Neural crest cell (in vitro differentiated cells): ENCODE data around the gene CEND1. TPM values are rescaled to one million over a fixed set of nuclear protein-coding genes. Genes with fewer than 3 reads are reported as not detected.
A peak's percentile ranks its signal among the peaks of the same experiment; 100 is the strongest.

Source experiments
- DNase-seq: peaks from one replicate; pipeline ENCODE4 v3.0.0; 2021; ENCODE audit warnings: low read depth, mixed read lengths, low spot score
- H3K27ac Mint-ChIP-seq: one replicate; pipeline ENCODE4 v1.8.0; 2021; ENCODE audit warnings: mild to moderate bottlenecking, mixed read lengths; ENCODE audit not compliant: unreplicated experiment
- H3K27me3 Mint-ChIP-seq: 2 replicates; pipeline ENCODE4 v1.8.0; 2021; ENCODE audit warnings: low read depth, mild to moderate bottlenecking, mixed read lengths
- H3K36me3 Mint-ChIP-seq: 2 replicates; pipeline ENCODE4 v1.8.0; 2021; ENCODE audit warnings: low read depth, mild to moderate bottlenecking, mixed read lengths
- H3K4me1 Mint-ChIP-seq: 2 replicates; pipeline ENCODE4 v1.8.0; 2021; ENCODE audit warnings: mixed read lengths
- H3K4me3 Mint-ChIP-seq: one replicate; pipeline ENCODE4 v1.8.0; 2021; ENCODE audit warnings: mild to moderate bottlenecking, mixed read lengths
- H3K9me3 Mint-ChIP-seq: 2 replicates; pipeline ENCODE4 v1.8.0; 2021; ENCODE audit warnings: mixed read lengths
- total RNA-seq: library from RNA; stranded (reverse); gene quantifications from 2 replicates; pipeline ENCODE4 v1.2.1, GENCODE V29; 2021
- TF ChIP-seq, protein P1 (sequence below): fragments of 200-600 bp; sonication (generic); conservative IDR thresholded peaks from 2 replicates; pipeline ENCODE4 v1.5.0; 2021; ENCODE audit warnings: antibody characterized with exemption, mild to moderate bottlenecking

CEND1 gene
- total RNA-seq, 1 donor from 2014 or later: 1.2 TPM

DNA sequence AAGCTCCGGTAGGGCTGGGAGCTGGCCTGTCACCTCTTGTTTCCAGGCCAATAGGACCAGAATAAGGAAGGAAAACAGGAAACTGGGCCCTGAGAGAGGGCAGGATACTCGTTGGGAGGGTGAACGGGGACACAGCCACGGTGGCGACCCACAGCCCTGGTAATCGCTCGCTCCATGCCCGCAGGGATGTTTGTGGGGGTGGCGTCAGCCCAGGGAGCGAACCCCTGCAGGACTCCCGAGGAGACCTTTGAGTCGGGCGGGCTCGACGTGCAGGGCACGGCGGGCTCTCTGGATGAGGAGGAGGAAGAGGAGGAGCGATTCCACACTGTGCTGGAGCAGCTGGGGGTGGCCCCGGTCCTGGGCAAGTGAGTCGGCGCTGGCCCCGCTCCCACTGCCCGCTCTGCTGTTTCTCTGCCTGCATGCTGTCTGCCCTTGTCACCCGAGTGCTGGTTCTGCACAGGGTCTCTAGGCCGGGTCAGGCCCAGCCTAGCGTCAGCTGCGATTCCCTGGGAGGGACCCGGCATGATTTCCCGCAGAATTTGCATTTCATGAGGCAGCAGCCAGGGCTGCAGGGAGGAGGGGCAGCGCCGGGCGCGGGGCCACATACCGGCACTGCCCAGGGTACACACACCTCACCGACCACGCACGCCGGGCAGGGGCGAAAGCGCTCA is 39.4 kb upstream of the CEND1 start:
- no peak for DNase-seq
- Mint-ChIP-seq H3K4me1 (peaks cover 28% of the 10 kb centered on the region), H3K9me3 (no peaks in the 10 kb centered on the region), H3K4me3 (peak overlapping the region; percentile 81), H3K27ac (no peak overlapping the region), H3K27me3 (peaks cover 63% of the 10 kb centered on the region), H3K36me3 (no peaks in the 10 kb centered on the region)
- TF ChIP-seq, protein P1, sequence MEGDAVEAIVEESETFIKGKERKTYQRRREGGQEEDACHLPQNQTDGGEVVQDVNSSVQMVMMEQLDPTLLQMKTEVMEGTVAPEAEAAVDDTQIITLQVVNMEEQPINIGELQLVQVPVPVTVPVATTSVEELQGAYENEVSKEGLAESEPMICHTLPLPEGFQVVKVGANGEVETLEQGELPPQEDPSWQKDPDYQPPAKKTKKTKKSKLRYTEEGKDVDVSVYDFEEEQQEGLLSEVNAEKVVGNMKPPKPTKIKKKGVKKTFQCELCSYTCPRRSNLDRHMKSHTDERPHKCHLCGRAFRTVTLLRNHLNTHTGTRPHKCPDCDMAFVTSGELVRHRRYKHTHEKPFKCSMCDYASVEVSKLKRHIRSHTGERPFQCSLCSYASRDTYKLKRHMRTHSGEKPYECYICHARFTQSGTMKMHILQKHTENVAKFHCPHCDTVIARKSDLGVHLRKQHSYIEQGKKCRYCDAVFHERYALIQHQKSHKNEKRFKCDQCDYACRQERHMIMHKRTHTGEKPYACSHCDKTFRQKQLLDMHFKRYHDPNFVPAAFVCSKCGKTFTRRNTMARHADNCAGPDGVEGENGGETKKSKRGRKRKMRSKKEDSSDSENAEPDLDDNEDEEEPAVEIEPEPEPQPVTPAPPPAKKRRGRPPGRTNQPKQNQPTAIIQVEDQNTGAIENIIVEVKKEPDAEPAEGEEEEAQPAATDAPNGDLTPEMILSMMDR: no peak

DNA sequence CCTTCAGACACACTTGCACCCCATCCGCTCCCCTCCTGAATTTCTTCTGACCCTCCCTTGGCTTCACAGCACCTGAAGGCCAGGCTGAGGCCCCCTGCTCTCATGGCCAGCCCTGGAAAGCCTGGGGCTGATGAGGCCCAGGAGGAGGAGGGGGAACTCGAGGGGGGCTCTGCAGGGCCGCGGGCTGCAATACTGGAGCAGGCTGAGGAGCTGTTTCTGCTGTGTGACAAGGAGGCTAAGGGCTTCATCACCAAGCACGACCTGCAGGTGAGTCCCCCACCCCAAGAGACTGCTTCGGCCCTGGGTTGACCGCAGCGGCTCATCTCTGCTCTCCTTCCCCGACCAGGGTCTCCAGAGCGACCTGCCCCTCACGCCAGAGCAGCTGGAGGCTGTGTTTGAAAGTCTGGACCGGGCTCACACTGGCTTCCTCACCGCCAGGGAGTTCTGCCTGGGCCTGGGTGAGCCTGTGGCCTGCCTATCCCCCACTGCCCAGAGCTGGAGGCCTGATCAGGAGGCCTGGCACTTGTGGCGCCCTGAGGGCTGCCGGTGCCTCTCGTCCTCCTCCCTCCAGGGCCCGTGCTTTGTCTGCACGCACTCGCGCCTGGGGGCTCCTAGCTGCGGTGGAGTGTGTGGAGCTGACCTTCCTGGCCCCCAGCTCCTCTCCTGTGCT is 38.8 kb upstream of the CEND1 start:
- H3K27me3 Mint-ChIP-seq: peaks cover 60% of the 10 kb centered on the region
- no peaks in the 10 kb centered on the region for H3K9me3 Mint-ChIP-seq
- H3K36me3 Mint-ChIP-seq: no peaks in the 10 kb centered on the region
- peak overlapping the region; percentile 81 for H3K4me3 Mint-ChIP-seq
- H3K27ac Mint-ChIP-seq: no peak overlapping the region
- DNase-seq: no peak
- H3K4me1 Mint-ChIP-seq: peaks cover 22% of the 10 kb centered on the region
- TF ChIP-seq, protein P1: no peak

DNA sequence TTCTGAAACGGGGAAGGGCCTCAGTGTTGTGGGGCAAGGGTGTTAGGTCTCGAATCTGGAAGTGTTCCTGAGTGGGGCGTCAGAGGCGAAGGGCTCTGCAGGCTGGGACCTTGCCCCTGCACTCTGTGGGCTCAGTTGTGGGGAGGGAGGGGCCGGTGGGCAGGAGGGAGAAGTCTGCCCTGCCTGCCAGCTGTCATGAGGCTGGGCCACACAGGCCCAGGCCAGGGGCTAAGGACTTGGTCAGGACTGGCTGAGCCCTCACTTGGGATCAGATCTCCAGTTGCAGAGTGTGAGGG is 38.0 kb upstream of the CEND1 start, which contains the start of gene CRACR2B:
TSS of gene CRACR2B (plus strand) at position 23 of the 296 bp plus-strand sequence. CDS start 689 bp downstream, outside the sequence.
- Mint-ChIP-seq H3K9me3 (no peaks in the 10 kb centered on the region), H3K27me3 (peaks cover 60% of the 10 kb centered on the region), H3K4me1 (peaks cover 21% of the 10 kb centered on the region), H3K27ac (no peak within 1 kb of the TSS), H3K36me3 (no peaks in the 10 kb centered on the region), H3K4me3 (peak within 1 kb of the TSS; percentile 81)
- DNase-seq: no peak
- TF ChIP-seq, protein P1: no peak

DNA sequence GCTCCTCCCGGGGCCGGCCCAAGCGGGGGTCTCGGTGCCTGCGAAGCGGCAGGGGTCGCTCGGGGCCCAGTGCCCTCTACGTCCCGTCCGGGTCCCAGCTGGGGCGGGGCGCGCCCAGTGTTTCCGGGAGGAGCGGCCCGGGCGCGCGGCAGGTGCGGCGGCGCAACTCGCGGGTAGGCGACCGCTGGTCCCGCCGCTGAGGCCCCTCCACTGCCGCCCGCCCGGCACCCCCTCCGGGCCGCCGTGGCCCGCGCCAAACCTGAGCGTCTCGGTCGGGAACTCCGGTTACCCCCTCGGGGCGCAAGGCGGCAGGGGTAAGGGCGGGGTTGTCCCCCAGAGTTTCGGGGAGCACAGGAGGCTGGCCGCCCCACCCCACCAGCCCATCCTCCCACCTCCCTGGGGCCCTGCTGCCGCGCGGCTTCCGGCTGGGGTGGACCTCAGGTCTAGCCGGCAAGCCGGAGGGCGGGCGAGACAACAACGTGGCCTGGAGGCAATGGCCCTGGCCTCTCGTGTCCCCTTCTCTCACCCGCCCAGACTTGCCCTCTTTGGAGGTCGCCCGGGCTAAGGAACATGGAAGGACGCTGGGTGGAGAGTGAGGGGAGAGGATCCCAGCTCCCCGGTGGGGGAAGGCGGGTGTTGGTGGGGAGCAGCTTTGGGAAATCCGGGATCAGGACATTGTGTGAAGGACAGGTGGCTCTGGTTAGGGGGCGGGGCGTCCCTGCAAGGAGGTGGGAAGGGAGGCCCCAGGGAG is 37.4 kb upstream of the CEND1 start:
- Mint-ChIP-seq H3K27me3 (peaks cover 58% of the 10 kb centered on the region), H3K9me3 (no peaks in the 10 kb centered on the region), H3K4me3 (peak overlapping the region; percentile 72), H3K27ac (no peak overlapping the region), H3K36me3 (no peaks in the 10 kb centered on the region), H3K4me1 (peaks cover 21% of the 10 kb centered on the region)
- no peak for DNase-seq
- TF ChIP-seq, protein P1: no peak

DNA sequence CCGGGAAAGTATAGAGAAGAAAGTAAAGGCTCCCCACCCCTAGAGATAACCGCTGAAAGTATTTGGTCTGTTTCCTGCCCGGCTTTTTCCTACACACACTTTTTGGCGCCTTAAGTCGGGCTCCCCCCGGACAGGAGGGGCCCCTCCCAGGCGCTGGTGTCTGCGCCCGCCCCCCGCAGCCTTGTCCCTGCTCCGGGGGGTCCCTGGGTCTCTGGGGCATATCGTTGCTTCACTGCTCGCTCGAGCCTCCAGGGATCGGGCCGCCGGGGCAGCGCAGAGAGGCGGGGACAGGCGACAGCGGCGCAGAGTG is 36.9 kb upstream of the CEND1 start:
- Mint-ChIP-seq H3K27me3 (peaks cover 53% of the 10 kb centered on the region), H3K4me3 (peak overlapping the region; percentile 73), H3K9me3 (no peaks in the 10 kb centered on the region), H3K36me3 (no peaks in the 10 kb centered on the region), H3K4me1 (peaks cover 21% of the 10 kb centered on the region), H3K27ac (no peak overlapping the region)
- DNase-seq: no peak
- TF ChIP-seq, protein P1: no peak
